ENCODE results near the gene THRA. TPM values are rescaled to one million over a fixed set of nuclear protein-coding genes. Genes with fewer than 3 reads are reported as not detected.

The THRA gene
- total RNA-seq, 1 donor from 2014 or later: 74.7 TPM

GRCh38 chr17:40097931-40098845 is 35.4 kb downstream of the THRA start:
- no peak for DNase-seq (ENCODE audit: low spot score)

DNA sequence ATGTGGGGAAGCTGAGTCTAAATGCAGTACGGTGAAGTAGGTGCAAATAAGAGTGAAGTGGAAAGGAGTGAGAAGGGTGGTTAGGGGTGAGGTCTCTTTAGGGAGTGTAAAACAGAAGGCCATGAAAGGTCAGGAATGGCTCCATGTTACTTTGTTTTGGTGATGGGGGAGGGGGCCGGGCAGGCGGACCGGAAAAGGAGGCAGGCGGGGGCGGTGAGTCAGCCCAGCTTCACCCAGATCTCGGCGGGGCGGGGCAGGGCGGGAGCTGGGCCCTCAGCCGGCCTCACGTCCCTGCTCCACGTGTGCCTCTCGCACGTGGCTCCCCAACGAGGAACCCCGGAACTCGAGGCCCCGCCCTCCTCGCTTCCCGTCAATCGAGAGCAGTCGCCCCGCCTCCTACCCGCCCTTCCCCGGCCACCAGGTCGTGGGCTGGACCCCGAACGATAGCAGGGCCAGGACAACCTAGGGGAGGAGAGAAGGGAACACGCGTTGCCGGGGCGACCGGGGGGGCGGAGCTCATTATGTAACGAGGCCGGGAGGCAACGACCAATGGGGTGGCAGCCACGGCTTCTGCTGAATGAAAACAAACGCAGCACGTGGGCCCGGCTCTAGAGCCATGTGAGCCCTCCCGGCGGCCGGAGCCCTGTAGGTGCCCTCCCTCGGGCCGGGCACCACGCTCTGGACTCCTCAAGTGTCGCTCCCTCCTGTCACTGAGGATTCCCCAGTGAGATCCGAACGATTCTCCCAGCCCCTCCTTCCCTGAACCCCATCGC is 36.3 kb downstream of the THRA start:
- DNase-seq (ENCODE audit: low spot score): peak; percentile 99

- DNase-seq (ENCODE audit: low spot score): no peak
These were observed 37.1 kb downstream of the THRA start for GRCh38 chr17:40099619-40100418.

- DNase-seq (ENCODE audit: low spot score): no peak
These were observed 37.6 kb downstream of the THRA start, which contains the start of gene NR1D1 for GRCh38 chr17:40100419-40100668. Gene NR1D1 (minus strand): TSS chr17:40100589. CDS start chr17:40100094, 495 bp downstream.

DNA sequence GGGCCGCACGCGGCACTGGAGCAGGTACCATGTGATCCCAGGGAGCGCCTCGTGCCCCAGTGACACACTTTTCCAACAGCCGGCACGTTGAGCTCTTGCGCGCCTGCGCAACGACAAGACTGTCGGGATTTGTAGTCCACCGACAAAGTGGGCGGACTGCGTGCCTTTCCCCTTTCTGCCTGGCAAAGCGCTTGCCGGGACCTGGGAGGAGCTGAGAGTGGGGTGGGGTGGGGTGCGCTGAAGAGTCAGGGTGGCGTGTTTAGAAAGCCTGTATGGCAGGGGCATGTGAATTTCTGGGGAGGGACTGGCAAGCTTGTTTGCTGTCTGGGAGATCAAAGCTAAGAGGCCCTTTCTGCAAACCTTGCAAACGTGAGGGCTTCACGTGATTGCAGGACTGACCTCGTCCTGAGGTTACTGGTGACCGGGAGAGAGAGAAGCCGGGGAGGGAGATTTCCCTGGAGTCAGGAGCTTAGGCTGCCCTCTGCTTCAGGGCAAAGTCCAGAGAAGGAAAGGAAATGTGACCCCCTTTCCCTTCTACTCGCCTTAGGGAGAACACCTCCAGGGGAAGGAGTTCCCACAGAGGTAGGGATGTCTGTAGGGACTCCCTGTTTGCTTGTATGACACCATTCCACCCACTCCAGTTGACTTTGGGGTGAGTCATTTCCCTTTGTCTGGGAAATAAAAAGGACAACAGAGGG is 38.1 kb downstream of the THRA start:
- peak; percentile 100 for DNase-seq (ENCODE audit: low spot score)

GRCh38 chr17:40101367-40102210 is 38.8 kb downstream of the THRA start:
- DNase-seq (ENCODE audit: low spot score): no peak

GRCh38 chr17:40103071-40103661 is 40.4 kb downstream of the THRA start:
- no peak for DNase-seq (ENCODE audit: low spot score)

GRCh38 chr17:40103688-40104087 is 40.9 kb downstream of the THRA start:
- DNase-seq (ENCODE audit: low spot score): no peak

GRCh38 chr17:40104594-40105486 is 42.1 kb downstream of the THRA start:
- DNase-seq (ENCODE audit: low spot score): no peak

DNA sequence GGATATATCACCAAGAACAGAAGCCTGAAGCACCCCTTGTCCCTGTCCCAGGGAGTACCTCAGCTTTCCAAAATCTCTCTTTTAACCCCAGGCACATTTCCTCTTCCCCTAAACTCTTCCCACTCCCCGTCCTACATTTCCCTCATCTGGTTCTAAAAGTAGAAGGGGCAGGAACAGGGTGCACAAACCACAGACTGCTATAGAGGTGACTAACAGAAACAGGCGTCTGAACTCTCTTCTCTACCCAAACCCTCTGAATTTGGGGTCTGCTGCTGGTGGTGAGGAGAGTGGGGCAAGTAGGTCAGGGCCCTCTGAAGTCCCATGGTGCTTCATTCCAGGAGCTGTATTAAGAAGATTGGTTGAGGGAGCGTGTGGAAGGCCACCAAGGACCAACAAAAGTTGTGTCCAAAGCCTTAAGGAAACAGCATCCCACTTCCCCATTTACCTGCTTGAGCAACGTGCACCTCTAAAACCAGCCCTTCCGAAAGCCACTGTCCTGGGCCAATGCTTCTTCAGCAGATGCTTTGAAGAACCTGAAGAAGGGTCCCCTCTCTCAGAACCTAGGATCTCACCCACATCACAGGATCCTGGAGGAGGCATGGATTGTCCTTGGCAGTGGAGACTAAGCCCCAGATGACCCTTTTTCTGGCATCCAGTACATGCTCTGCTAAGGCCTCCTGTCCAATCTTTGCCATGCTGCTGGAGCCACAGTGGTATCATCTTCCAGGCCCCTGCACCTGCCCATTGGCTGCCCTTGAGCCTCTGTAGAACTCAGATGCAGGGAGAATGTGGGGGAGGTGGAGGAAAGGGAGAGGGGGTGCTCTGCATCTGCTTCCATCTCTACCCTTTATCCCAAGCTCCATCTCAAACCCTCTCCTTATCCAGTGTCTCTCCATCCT is 43.3 kb downstream of the THRA start:
- DNase-seq (ENCODE audit: low spot score): no peak

GRCh38 chr17:40106760-40107521 is 44.2 kb downstream of the THRA start:
- DNase-seq (ENCODE audit: low spot score): no peak

DNA sequence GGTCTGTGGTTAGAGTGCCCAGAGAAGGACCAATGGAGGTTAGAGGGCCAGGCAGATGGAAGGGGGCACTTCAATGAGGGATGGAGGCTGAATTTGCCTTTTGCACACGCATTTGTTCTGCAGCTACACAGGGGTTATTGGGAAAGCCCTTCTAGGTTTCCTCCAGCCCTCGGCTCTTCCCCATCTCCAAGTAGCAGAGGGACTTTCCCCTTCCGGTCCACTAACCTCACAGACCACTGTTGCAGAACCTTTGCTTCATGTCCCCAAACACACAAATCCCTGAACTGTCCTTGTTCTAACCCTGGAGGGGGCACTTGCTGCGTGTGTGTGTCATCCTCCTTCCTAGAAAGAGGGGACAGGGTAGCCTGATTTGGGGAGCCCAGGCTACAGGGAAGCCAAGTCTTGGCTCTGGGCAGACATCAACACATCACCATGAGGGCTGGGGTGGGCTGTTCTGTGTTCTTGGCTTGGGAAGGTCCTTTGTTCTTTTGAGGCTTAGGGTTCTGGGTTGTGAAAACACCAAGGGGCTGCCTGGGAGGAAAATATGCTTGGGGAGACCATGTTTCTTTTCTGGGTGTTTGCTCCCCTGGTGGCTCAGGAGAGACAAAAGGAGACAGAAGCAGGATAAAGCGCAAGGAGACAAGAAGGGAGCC is 44.9 kb downstream of the THRA start:
- no peak for DNase-seq (ENCODE audit: low spot score)

- no peak for DNase-seq (ENCODE audit: low spot score)
These were observed 46.4 kb downstream of the THRA start for GRCh38 chr17:40108970-40109824.

GRCh38 chr17:40110026-40110845 is 47.5 kb downstream of the THRA start:
- no peak for DNase-seq (ENCODE audit: low spot score)
